Neural crest cell (in vitro differentiated cells): ENCODE measurements around the gene HSD17B12. TPM values are rescaled to one million over a fixed set of nuclear protein-coding genes. Genes with fewer than 3 reads are reported as not detected.
"Not testable (repeated sequence)": the region's sequence is repeated elsewhere in the genome, so short reads cannot be mapped to it uniquely, and the experiment has no call there.

ENCODE experiments used
- DNase-seq: peaks from one replicate; pipeline ENCODE4 v3.0.0; 2021; ENCODE audit warnings: low read depth, mixed read lengths, low spot score
- H3K27ac Mint-ChIP-seq: one replicate; pipeline ENCODE4 v1.8.0; 2021; ENCODE audit warnings: mild to moderate bottlenecking, mixed read lengths; ENCODE audit not compliant: unreplicated experiment
- H3K27me3 Mint-ChIP-seq: 2 replicates; pipeline ENCODE4 v1.8.0; 2021; ENCODE audit warnings: low read depth, mild to moderate bottlenecking, mixed read lengths
- H3K36me3 Mint-ChIP-seq: 2 replicates; pipeline ENCODE4 v1.8.0; 2021; ENCODE audit warnings: low read depth, mild to moderate bottlenecking, mixed read lengths
- H3K4me1 Mint-ChIP-seq: 2 replicates; pipeline ENCODE4 v1.8.0; 2021; ENCODE audit warnings: mixed read lengths
- H3K4me3 Mint-ChIP-seq: one replicate; pipeline ENCODE4 v1.8.0; 2021; ENCODE audit warnings: mild to moderate bottlenecking, mixed read lengths
- H3K9me3 Mint-ChIP-seq: 2 replicates; pipeline ENCODE4 v1.8.0; 2021; ENCODE audit warnings: mixed read lengths
- total RNA-seq: library from RNA; stranded (reverse); gene quantifications from 2 replicates; pipeline ENCODE4 v1.2.1, GENCODE V29; 2021
- TF ChIP-seq, protein P1 (sequence below): fragments of 200-600 bp; sonication (generic); conservative IDR thresholded peaks from 2 replicates; pipeline ENCODE4 v1.5.0; 2021; ENCODE audit warnings: antibody characterized with exemption, mild to moderate bottlenecking

Gene HSD17B12
- total RNA-seq, 1 donor from 2014 or later = 116 TPM

DNA sequence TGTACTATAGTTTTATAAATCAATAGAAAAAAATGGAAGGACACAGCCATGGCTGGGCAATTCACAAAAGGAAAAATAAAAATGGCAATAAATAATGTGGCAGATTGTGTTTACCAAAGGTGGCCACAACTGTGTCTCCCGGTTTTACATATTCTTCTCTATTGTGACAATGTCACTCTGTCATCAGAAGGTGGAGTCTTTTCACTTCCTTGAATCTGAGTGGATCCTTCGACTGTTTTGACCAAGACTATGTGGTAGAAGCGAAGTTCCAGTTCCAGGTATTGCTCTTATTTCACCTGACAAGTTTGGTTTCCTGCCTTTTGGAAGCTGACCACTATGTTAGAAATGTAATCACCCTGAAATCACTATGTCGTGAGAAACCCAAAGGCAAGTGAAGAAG, 31.0 kb upstream of the HSD17B12 start:
- Mint-ChIP-seq H3K36me3 (peaks cover 14% of the 10 kb centered on the region), H3K27me3 (peaks cover 5% of the 10 kb centered on the region), H3K4me3 (no peak overlapping the region), H3K4me1 (peaks cover 17% of the 10 kb centered on the region), H3K9me3 (peaks cover 8% of the 10 kb centered on the region), H3K27ac (no peak overlapping the region)
- DNase-seq = no peak
- TF ChIP-seq, protein P1, sequence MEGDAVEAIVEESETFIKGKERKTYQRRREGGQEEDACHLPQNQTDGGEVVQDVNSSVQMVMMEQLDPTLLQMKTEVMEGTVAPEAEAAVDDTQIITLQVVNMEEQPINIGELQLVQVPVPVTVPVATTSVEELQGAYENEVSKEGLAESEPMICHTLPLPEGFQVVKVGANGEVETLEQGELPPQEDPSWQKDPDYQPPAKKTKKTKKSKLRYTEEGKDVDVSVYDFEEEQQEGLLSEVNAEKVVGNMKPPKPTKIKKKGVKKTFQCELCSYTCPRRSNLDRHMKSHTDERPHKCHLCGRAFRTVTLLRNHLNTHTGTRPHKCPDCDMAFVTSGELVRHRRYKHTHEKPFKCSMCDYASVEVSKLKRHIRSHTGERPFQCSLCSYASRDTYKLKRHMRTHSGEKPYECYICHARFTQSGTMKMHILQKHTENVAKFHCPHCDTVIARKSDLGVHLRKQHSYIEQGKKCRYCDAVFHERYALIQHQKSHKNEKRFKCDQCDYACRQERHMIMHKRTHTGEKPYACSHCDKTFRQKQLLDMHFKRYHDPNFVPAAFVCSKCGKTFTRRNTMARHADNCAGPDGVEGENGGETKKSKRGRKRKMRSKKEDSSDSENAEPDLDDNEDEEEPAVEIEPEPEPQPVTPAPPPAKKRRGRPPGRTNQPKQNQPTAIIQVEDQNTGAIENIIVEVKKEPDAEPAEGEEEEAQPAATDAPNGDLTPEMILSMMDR = no peak

DNA sequence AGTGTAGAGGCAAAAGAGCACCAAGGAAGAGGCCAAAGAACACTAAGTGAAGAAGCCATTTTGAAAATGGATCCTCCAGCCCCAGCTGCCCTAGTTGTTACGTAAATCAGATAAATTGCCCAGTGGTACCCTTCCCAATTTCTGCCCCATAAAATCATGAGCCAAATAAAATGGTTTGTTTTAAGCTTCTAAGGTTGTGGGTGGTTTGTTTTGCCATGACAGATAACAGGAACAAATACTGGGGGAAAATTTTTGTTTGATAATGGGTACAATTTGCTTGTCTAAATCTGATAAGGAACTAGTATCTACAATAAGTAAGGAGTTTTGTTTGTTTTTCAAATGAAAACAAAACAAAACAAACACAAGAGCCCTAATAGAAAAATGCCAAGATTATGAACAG, 30.6 kb upstream of the HSD17B12 start:
- Mint-ChIP-seq H3K9me3 (peaks cover 8% of the 10 kb centered on the region), H3K27ac (no peak overlapping the region), H3K4me3 (no peak overlapping the region), H3K36me3 (peaks cover 14% of the 10 kb centered on the region), H3K27me3 (peaks cover 5% of the 10 kb centered on the region), H3K4me1 (peaks cover 12% of the 10 kb centered on the region)
- no peak for DNase-seq
- TF ChIP-seq, protein P1 = no peak

DNA sequence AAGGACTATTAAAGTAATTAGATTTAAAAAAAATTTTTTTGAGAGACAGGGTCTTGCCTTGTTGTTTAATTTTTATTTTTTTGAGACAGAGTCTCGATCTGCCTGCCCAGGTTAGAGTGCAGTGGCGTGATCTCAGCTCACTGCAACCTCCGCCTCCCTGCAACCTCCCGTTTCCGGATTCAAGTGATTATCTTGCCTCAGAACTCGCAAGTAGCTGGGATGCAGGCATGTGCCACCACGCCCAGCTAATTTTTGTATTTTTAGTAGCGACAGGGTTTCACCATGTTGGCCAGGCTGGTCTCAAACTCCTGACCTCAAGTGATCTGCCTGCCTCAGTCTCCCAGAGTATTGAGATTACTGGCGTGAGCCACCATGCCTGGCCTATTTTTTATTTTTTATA, 17.5 kb upstream of the HSD17B12 start:
- H3K4me1 Mint-ChIP-seq, DNase-seq, H3K9me3 Mint-ChIP-seq: not testable (repeated sequence)

DNA sequence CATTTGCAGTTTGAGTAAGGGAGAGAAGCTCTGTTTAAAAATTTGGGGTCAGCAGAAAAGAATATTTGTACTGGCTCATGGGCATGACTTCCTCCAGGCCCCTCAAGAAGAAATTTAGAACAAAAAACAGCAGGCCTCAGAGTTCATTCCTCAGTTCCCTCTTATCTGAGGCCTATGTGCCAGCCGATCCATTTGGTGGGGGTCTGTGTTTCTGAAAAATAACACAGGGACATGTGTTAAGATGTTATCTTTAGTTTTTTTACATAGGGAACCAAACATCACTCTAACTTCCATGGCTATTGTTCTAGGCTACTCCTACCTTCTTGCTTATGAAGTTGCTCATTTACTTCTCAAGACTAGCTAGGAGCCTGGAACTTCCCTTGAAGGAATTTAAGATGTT, 16.2 kb upstream of the HSD17B12 start:
- no peaks in the 10 kb centered on the region for H3K4me1 Mint-ChIP-seq
- DNase-seq = no peak
- no peak overlapping the region for H3K27ac Mint-ChIP-seq
- H3K9me3 Mint-ChIP-seq = peaks cover 3% of the 10 kb centered on the region
- H3K27me3 Mint-ChIP-seq = peaks cover 10% of the 10 kb centered on the region
- no peak overlapping the region for H3K4me3 Mint-ChIP-seq
- peaks cover 4% of the 10 kb centered on the region for H3K36me3 Mint-ChIP-seq
- TF ChIP-seq, protein P1 = no peak

More for the DNA sequence above, 17.5 kb upstream of the HSD17B12 start:
- H3K4me3 Mint-ChIP-seq, H3K27ac Mint-ChIP-seq, H3K36me3 Mint-ChIP-seq: not testable (repeated sequence)
- H3K27me3 Mint-ChIP-seq = peaks cover 11% of the 10 kb centered on the region

DNA sequence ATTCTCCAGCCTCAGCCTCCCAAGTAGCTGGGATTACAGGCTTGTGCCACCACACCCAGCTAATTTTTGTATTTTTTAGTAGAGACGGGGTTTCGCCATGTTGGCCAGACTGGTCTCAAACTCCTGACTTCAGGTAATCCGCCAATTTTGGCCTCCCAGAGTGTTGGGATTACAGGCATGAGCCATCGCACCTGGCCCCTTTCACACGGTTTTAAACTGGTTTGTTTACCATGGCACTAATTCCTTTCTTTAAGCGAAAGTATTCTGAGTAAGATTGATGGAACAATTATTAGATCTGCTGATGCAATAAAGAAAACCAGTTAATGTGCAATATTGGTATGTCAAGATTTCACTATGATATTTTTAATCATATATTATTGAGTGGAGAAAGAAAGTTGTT, 9.3 kb upstream of the HSD17B12 start:
- not testable (repeated sequence) for H3K36me3 Mint-ChIP-seq, H3K4me3 Mint-ChIP-seq, H3K27ac Mint-ChIP-seq, H3K4me1 Mint-ChIP-seq, DNase-seq, H3K27me3 Mint-ChIP-seq, H3K9me3 Mint-ChIP-seq

DNA sequence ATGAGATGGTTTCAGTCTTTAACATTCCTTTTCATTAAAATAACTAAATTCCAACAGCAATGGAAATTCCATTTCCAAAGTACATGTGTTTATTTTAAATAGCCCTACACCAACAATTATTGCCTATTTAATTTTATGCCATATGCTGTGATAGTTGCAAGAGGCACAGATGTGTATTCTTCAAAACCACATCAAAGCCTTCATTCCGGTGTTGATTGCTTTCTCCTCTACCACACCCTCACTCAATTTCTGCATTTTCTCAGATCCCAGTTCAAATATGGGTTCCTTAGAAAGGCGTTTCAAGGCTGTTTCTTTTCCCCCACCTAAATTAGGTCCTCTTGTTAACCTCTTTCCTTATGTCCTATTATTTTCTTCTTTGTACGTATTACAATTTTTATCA, 6.0 kb upstream of the HSD17B12 start:
- DNase-seq = no peak

More for the DNA sequence above, 6.0 kb upstream of the HSD17B12 start:
- no peak overlapping the region for H3K27ac Mint-ChIP-seq
- H3K4me1 Mint-ChIP-seq = no peaks in the 10 kb centered on the region
- no peaks in the 10 kb centered on the region for H3K36me3 Mint-ChIP-seq
- no peak overlapping the region for H3K4me3 Mint-ChIP-seq
- no peaks in the 10 kb centered on the region for H3K27me3 Mint-ChIP-seq
- TF ChIP-seq, protein P1 = no peak
- no peaks in the 10 kb centered on the region for H3K9me3 Mint-ChIP-seq
